Smooth muscle cell (in vitro differentiated cells): Measurements from ENCODE around the gene PTPN18. TPM values are rescaled to one million over a fixed set of nuclear protein-coding genes. Genes with fewer than 3 reads are reported as not detected.

Experiments
- DNase-seq: peaks from one replicate; lab custom pipeline; 2025; ENCODE audit not compliant: unreplicated experiment; lab: John Stamatoyannopoulos, UW
- H2AFZ ChIP-seq: fragments of 200-600 bp; sonication (generic); 2 replicates; pipeline ENCODE4 v1.6.0; 2016; ENCODE audit warnings: antibody characterized with exemption, low read depth, mild to moderate bottlenecking
- H3F3A ChIP-seq: fragments of 200-600 bp; sonication (generic); 2 replicates; pipeline ENCODE4 v1.6.0; 2017; ENCODE audit warnings: antibody characterized with exemption, low read depth
- H3K27ac ChIP-seq: fragments of 200-600 bp; sonication (generic); 2 replicates; pipeline ENCODE4 v1.5.1; 2016; ENCODE audit warnings: low read depth, mild to moderate bottlenecking
- H3K27me3 ChIP-seq: fragments of 200-600 bp; sonication (generic); 2 replicates; pipeline ENCODE4 v1.6.1; 2016; ENCODE audit warnings: low read depth, mild to moderate bottlenecking
- H3K36me3 ChIP-seq: fragments of 200-600 bp; sonication (generic); 2 replicates; pipeline ENCODE4 v1.5.1; 2016; ENCODE audit warnings: low read depth
- H3K4me1 ChIP-seq: fragments of 200-600 bp; sonication (generic); 2 replicates; pipeline ENCODE4 v1.5.1; 2016; ENCODE audit warnings: low read depth
- H3K4me2 ChIP-seq: fragments of 200-600 bp; sonication (generic); 2 replicates; pipeline ENCODE4 v1.6.0; 2016; ENCODE audit warnings: mild to moderate bottlenecking
- H3K4me3 ChIP-seq: fragments of 200-600 bp; sonication (generic); 2 replicates; pipeline ENCODE4 v1.5.1; 2016; ENCODE audit warnings: mild to moderate bottlenecking
- H3K79me2 ChIP-seq: fragments of 200-600 bp; sonication (generic); 2 replicates; pipeline ENCODE4 v1.6.0; 2016; ENCODE audit warnings: low read depth, mild to moderate bottlenecking
- H3K9ac ChIP-seq: fragments of 200-600 bp; sonication (generic); 2 replicates; pipeline ENCODE4 v1.6.0; 2016; ENCODE audit warnings: low read depth
- H3K9me3 ChIP-seq: fragments of 200-600 bp; sonication (generic); replicated peaks from 2 replicates; pipeline ENCODE4 v1.5.1; 2016; ENCODE audit warnings: low read depth
- H4K20me1 ChIP-seq: fragments of 200-600 bp; sonication (generic); 2 replicates; pipeline ENCODE4 v1.6.0; 2016; ENCODE audit warnings: low read depth
- WGBS: methylation state at CpG from one replicate; pipeline ENCODE4 v1.1.7; 2016; ENCODE audit warnings: low lambda C conversion rate; 5-methylcytosine and 5-hydroxymethylcytosine counted together
- polyA plus RNA-seq: library from polyadenylated mRNA; unstranded; fragments of >200 nt; fragmentation: Nextera tagmentation; extraction: Ambion mirVana; gene quantifications from 2 replicates; pipeline ENCODE4 v1.2.1, GENCODE V29; 2016
- total RNA-seq: library from RNA; depleted of rRNA; stranded (reverse); fragments of >200 nt; gene quantifications from 2 replicates; pipeline ENCODE4 v1.2.3, GENCODE V29; 2014
- TF ChIP-seq, protein P1 (sequence below): fragments of 200-600 bp; sonication (generic); IDR thresholded peaks from 2 replicates; pipeline ENCODE4 v1.5.1; 2017; ENCODE audit warnings: borderline replicate concordance, mild to moderate bottlenecking, antibody characterized with exemption; ENCODE audit not compliant: insufficient read depth, poor library complexity, severe bottlenecking

The PTPN18 gene
- total and polyA plus RNA-seq, 2 experiments from 2014 or later = 4.4 to 10.2 TPM

DNA sequence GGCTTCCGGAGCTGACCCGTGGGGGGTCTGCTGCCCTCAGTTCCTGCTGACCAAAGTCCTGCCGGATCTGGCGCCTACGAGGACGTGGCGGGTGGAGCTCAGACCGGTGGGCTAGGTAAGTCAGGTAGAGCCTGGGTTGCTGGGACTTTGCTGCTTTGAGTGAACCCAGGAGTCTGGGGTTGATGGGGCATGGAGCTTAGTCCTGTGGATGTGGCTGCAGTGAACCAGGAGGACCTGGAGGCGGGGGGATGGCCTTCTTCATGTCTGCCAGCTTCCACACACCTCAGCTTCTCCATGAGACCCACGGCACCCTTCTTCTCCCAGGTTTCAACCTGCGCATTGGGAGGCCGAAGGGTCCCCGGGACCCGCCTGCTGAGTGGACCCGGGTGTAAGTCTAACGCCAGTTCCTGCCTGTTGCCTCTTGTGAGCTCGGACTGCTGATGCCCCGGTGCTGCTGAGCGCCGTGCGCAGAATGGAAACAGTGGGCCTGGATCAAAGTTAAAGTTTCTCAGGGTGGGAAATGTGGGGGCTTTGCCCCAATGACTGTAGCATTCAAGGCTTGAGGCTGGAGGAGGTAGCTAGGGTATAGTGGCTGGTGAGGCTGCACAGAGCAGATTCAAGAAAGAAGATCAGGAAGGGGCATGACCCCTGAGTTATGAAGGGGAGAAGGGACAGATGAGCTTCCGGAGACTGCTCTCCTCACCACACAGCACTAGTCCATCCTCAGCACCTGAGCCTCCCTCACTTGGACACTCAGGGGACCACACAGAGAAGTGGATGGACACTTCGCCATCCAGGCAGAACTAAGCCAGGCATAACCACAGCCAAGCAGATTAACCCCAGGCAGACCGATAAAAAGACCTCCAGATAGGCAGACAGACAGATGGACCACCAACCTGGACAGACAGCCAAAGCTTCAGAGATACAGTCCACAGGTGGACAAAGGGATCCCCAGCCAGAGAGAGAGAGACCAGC is 17.3 kb downstream of the PTPN18 start:
- Histone ChIP-seq H3F3A (no peaks in the 10 kb centered on the region), H3K36me3 (no peaks in the 10 kb centered on the region), H3K4me3 (peak overlapping the region; percentile 90), H3K27ac (no peak overlapping the region), H3K27me3 (no peaks in the 10 kb centered on the region), H3K79me2 (peaks cover 33% of the 10 kb centered on the region), H2AFZ (peak overlapping the region; percentile 92), H3K4me2 (peak overlapping the region; percentile 96), H3K9ac (peak overlapping the region; percentile 50), H3K9me3 (no peaks in the 10 kb centered on the region), H4K20me1 (peaks cover 29% of the 10 kb centered on the region), H3K4me1 (peaks cover 11% of the 10 kb centered on the region)
- TF ChIP-seq, protein P1, sequence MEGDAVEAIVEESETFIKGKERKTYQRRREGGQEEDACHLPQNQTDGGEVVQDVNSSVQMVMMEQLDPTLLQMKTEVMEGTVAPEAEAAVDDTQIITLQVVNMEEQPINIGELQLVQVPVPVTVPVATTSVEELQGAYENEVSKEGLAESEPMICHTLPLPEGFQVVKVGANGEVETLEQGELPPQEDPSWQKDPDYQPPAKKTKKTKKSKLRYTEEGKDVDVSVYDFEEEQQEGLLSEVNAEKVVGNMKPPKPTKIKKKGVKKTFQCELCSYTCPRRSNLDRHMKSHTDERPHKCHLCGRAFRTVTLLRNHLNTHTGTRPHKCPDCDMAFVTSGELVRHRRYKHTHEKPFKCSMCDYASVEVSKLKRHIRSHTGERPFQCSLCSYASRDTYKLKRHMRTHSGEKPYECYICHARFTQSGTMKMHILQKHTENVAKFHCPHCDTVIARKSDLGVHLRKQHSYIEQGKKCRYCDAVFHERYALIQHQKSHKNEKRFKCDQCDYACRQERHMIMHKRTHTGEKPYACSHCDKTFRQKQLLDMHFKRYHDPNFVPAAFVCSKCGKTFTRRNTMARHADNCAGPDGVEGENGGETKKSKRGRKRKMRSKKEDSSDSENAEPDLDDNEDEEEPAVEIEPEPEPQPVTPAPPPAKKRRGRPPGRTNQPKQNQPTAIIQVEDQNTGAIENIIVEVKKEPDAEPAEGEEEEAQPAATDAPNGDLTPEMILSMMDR = no peak
- DNase-seq = no peak
- 56% methylated on average over 24 of the region's 24 CpGs for WGBS

DNA sequence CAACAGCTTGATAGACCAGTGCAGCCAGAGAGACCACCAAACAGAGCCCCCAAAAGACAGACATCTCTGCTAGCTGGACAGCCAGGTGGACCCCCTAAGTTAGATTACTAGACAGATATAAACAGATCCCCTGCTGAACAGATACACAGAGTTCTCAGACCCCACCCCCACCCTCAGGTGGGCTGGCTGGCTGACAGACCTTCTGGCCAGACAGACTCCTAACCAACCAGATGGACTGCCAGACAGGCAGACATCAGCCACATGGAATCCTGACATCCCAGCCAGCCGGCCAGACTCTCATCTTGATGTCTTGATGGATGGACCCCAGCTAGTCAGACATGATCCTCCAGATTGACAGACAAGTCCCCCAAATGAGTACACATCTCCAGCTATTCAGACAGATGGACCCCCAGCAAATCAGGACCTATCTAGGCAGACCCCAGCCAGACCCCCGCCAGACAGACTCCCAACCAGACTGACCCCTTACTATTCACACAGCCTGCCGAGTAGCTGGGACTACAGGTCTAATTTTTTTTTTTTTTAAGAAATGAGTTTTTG is 18.0 kb downstream of the PTPN18 start:
- Histone ChIP-seq H3K9me3 (no peaks in the 10 kb centered on the region), H4K20me1 (peaks cover 36% of the 10 kb centered on the region), H3K36me3 (no peaks in the 10 kb centered on the region), H3K79me2 (peaks cover 33% of the 10 kb centered on the region), H3K27me3 (no peaks in the 10 kb centered on the region), H3K4me3 (no peak overlapping the region), H3K27ac (no peak overlapping the region), H3F3A (no peaks in the 10 kb centered on the region), H3K4me1 (peaks cover 11% of the 10 kb centered on the region), H2AFZ (no peak overlapping the region), H3K9ac (no peak overlapping the region), H3K4me2 (peak overlapping the region; percentile 96)
- no peak for DNase-seq
- TF ChIP-seq, protein P1 = no peak
- 91% methylated on average over 3 of the region's 3 CpGs for WGBS

- WGBS = 68% methylated on average over 9 of the region's 9 CpGs
- Histone ChIP-seq H3K4me1 (peaks cover 11% of the 10 kb centered on the region), H3K36me3 (no peaks in the 10 kb centered on the region), H3K4me2 (no peak overlapping the region), H3K9ac (no peak overlapping the region), H3K79me2 (peaks cover 37% of the 10 kb centered on the region), H3F3A (no peaks in the 10 kb centered on the region), H3K27ac (no peak overlapping the region), H3K9me3 (no peaks in the 10 kb centered on the region), H2AFZ (no peak overlapping the region), H3K4me3 (no peak overlapping the region), H3K27me3 (no peaks in the 10 kb centered on the region), H4K20me1 (peaks cover 45% of the 10 kb centered on the region)
- DNase-seq = no peak
- TF ChIP-seq, protein P1 = no peak
These were observed 18.9 kb downstream of the PTPN18 start for GRCh38 chr2:130374587-130375290.
